SHP77 treated with DMSO at 0.1 percent for 48 hours (cell line): Measurements from ENCODE around the gene NACC2.

Experiments
- DNase-seq: peaks from one replicate; lab custom pipeline; 2025; lab: John Stamatoyannopoulos, UW

The NACC2 gene

GRCh38 chr9:136010615-136011361 lies 84.3 kb downstream of the NACC2 start:
- DNase-seq = no peak

- no peak for DNase-seq
Observed at GRCh38 chr9:136010176-136010575, 84.9 kb downstream of the NACC2 start.

- no peak for DNase-seq
Observed at GRCh38 chr9:136009516-136009915, 85.6 kb downstream of the NACC2 start.

GRCh38 chr9:136008693-136008997 lies 86.4 kb downstream of the NACC2 start:
- DNase-seq = no peak

GRCh38 chr9:136007934-136008692 lies 87.0 kb downstream of the NACC2 start:
- DNase-seq = no peak

- DNase-seq = no peak
Observed at GRCh38 chr9:136007276-136007933, 87.7 kb downstream of the NACC2 start.

- no peak for DNase-seq
Observed at GRCh38 chr9:136006169-136006568, 88.9 kb downstream of the NACC2 start.

- DNase-seq = no peak
Observed at GRCh38 chr9:136004712-136005111, 90.4 kb downstream of the NACC2 start.

GRCh38 chr9:136004219-136004618 lies 90.9 kb downstream of the NACC2 start:
- no peak for DNase-seq

GRCh38 chr9:136003411-136004218 lies 91.5 kb downstream of the NACC2 start:
- DNase-seq = no peak

- no peak for DNase-seq
Observed at GRCh38 chr9:136002881-136003280, 92.2 kb downstream of the NACC2 start.

- DNase-seq = no peak
Observed at GRCh38 chr9:136002215-136002614, 92.9 kb downstream of the NACC2 start.

GRCh38 chr9:136001231-136001630 lies 93.9 kb downstream of the NACC2 start:
- DNase-seq = no peak

GRCh38 chr9:135998410-135999071 lies 96.5 kb downstream of the NACC2 start:
- DNase-seq = no peak

- no peak for DNase-seq
Observed at GRCh38 chr9:135998016-135998380, 97.1 kb downstream of the NACC2 start.

GRCh38 chr9:135997090-135998015 lies 97.7 kb downstream of the NACC2 start:
- DNase-seq = no peak

GRCh38 chr9:135995816-135996215 lies 99.3 kb downstream of the NACC2 start:
- no peak for DNase-seq

- no peak for DNase-seq
Observed at GRCh38 chr9:135994501-135995192, 100.4 kb downstream of the NACC2 start.

- no peak for DNase-seq
Observed at GRCh38 chr9:135993765-135994500, 101.2 kb downstream of the NACC2 start.

- DNase-seq = no peak
Observed at GRCh38 chr9:135993409-135993742, 101.7 kb downstream of the NACC2 start.
